Upper lobe of right lung (tissue), 1 donor: Measurements from ENCODE around the gene TM4SF1. TPM values are rescaled to one million over a fixed set of nuclear protein-coding genes. Genes with fewer than 3 reads are reported as not detected.

Experiments
- ATAC-seq: fragments of 200-7000 bp; cut with Tn5 transposase; one replicate; pipeline ENCODE4 v1.9.1; 2020; ENCODE audit warnings: mild to moderate bottlenecking, moderate library complexity
- DNase-seq: peaks from one replicate; pipeline ENCODE4 v3.0.0-alpha.2; 2020
- H3K27ac ChIP-seq: fragments of 200-600 bp; one replicate; pipeline ENCODE4 v1.8.0; 2022
- H3K27me3 ChIP-seq: fragments of 200-600 bp; one replicate; pipeline ENCODE4 v1.8.0; 2022; ENCODE audit warnings: mild to moderate bottlenecking
- H3K36me3 ChIP-seq: fragments of 200-600 bp; one replicate; pipeline ENCODE4 v1.8.0; 2022
- H3K4me1 ChIP-seq: fragments of 200-600 bp; one replicate; pipeline ENCODE4 v1.8.0; 2022
- H3K4me3 ChIP-seq: fragments of 200-600 bp; one replicate; pipeline ENCODE4 v1.8.0; 2022; ENCODE audit warnings: mild to moderate bottlenecking
- H3K9me3 ChIP-seq: fragments of 200-600 bp; one replicate; pipeline ENCODE4 v1.8.0; 2022
- CTCF ChIP-seq: fragments of 200-600 bp; IDR thresholded peaks from one replicate; pipeline ENCODE4 v1.8.0; 2022; ENCODE audit warnings: antibody characterized with exemption
- intact Hi-C: fragments of 100-400 bp; cut with DNase I; formaldehyde crosslinking; loops from one replicate; pipeline ENCODE4 v1.11.0; 2022
- long read RNA-seq: library from polyadenylated mRNA; unstranded; transcript quantifications from one replicate; pipeline ENCODE4 v2.0.0, GENCODE V29; 2021
- total RNA-seq: library from RNA; stranded (reverse); fragmentation: NEBNext Ultra II Directional; extraction: Animal tissue kit (Norgen Biotek cat#: 25700); gene quantifications from one replicate; pipeline ENCODE4 v1.2.1, GENCODE V29; 2021
- donor health status: DM: no; HTN: yes; CAD: no; lungs with severe emphysema.

The TM4SF1 gene
- total RNA-seq = 188 TPM
- long read RNA-seq, transcript TM4SF1-201 (5 exons, 1,771 nt) = major isoform, 341 of 356 reads
- long read RNA-seq, transcript TM4SF1-204 (4 exons, 976 nt) = minor isoform, 6 of 356 reads
- long read RNA-seq, partial matches to known transcripts = 5 of 356 reads
- long read RNA-seq, other reads (novel, unspliced or antisense) = 4 of 356 reads

GRCh38 chr3:149377408-149378364 lies at the start of gene TM4SF1:
TM4SF1 (minus strand) TSS chr3:149377649; CDS start chr3:149377547, 102 bp downstream.
- no peak for TF ChIP-seq CTCF
- Histone ChIP-seq H3K27me3 (no peaks in the 10 kb centered on the region), H3K27ac (peak within 1 kb of the TSS; percentile 86), H3K4me1 (peaks cover 31% of the 10 kb centered on the region), H3K9me3 (no peaks in the 10 kb centered on the region), H3K36me3 (peaks cover 8% of the 10 kb centered on the region), H3K4me3 (peak within 1 kb of the TSS; percentile 56)
- intact Hi-C loops = no loop called here
- DNase-seq (peak; percentile 67), ATAC-seq (peak; percentile 91)

- ATAC-seq = no peak
- Histone ChIP-seq H3K9me3 (no peaks in the 10 kb centered on the region), H3K4me3 (no peak overlapping the region), H3K4me1 (no peaks in the 10 kb centered on the region), H3K27ac (no peak overlapping the region), H3K36me3 (no peaks in the 10 kb centered on the region), H3K27me3 (no peaks in the 10 kb centered on the region)
- DNase-seq = no peak
- intact Hi-C loops = no loop called here
- TF ChIP-seq CTCF = no peak
Measured at GRCh38 chr3:149426325-149426724, 48.9 kb upstream of the TM4SF1 start.

- H3K36me3 ChIP-seq = no peaks in the 10 kb centered on the region
- no peak overlapping the region for H3K4me3 ChIP-seq
- no peak overlapping the region for H3K27ac ChIP-seq
- DNase-seq = no peak
- ATAC-seq = peak; percentile 77
- no peak for TF ChIP-seq CTCF
- H3K4me1 ChIP-seq = no peaks in the 10 kb centered on the region
- no peaks in the 10 kb centered on the region for H3K27me3 ChIP-seq
- intact Hi-C loops = no loop called here
- H3K9me3 ChIP-seq = no peaks in the 10 kb centered on the region
Measured at GRCh38 chr3:149424918-149425317, 47.5 kb upstream of the TM4SF1 start.

GRCh38 chr3:149421764-149422163 lies 44.3 kb upstream of the TM4SF1 start:
- no peak for DNase-seq
- Histone ChIP-seq H3K36me3 (no peaks in the 10 kb centered on the region), H3K4me3 (no peak overlapping the region), H3K27me3 (no peaks in the 10 kb centered on the region), H3K9me3 (no peaks in the 10 kb centered on the region), H3K27ac (no peak overlapping the region), H3K4me1 (no peaks in the 10 kb centered on the region)
- no peak for ATAC-seq
- TF ChIP-seq CTCF = no peak
- intact Hi-C loops = no loop called here

- ATAC-seq = no peak
- no peak overlapping the region for H3K27ac ChIP-seq
- H3K4me3 ChIP-seq = no peak overlapping the region
- peaks cover 5% of the 10 kb centered on the region for H3K4me1 ChIP-seq
- H3K36me3 ChIP-seq = no peaks in the 10 kb centered on the region
- TF ChIP-seq CTCF = no peak
- intact Hi-C loops = no loop called here
- no peak for DNase-seq
- no peaks in the 10 kb centered on the region for H3K27me3 ChIP-seq
- H3K9me3 ChIP-seq = no peaks in the 10 kb centered on the region
Measured at GRCh38 chr3:149419816-149420215, 42.4 kb upstream of the TM4SF1 start.
